HepG2 (cell line): ENCODE data around the gene ID4. TPM values are rescaled to one million over a fixed set of nuclear protein-coding genes. Genes with fewer than 3 reads are reported as not detected.

Source experiments
- ATAC-seq: fragments of 200-7000 bp; cut with Tn5 transposase; 3 replicates; pipeline ENCODE4 v1.9.1; 2020; ENCODE audit warnings: mild to moderate bottlenecking, moderate library complexity
- BruUV-seq: library from RNA; stranded (reverse); fragments of 400-500 nt; replicated peaks from 2 replicates; lab custom pipeline; 2021; lab: Mats Ljungman, UMichigan
- CTCF ChIA-PET: fragments of 300-600 bp; formaldehyde crosslinking; extraction: SDS; loops from one replicate; lab custom pipeline; 2021; ENCODE audit warnings: low total read pairs, inconsistent platforms, low intra/inter-chr PET ratio; lab: Yijun Ruan, JAX
- POLR2A ChIA-PET: fragments of 350-600 bp; sonication (Branson Sonifier 250); formaldehyde crosslinking; loops from one replicate; lab custom pipeline; 2020; ENCODE audit warnings: antibody characterized with exemption, inconsistent platforms; lab: Yijun Ruan, JAX
- DNase-seq: peaks from one replicate; pipeline ENCODE4 v3.0.0-alpha.2; 2015; ENCODE audit warnings: low spot score
- FAIRE-seq: peaks from 3 replicates; lab custom pipeline; 2011; peaks lifted over from hg19 to GRCh38; lab: Jason Lieb, UNC
- H2AFZ ChIP-seq: one replicate; pipeline ENCODE4 v1.6.1; 2011; ENCODE audit warnings: low read length, inconsistent platforms
- H3K27ac ChIP-seq: fragments of 300-600 bp; 3 replicates; pipeline ENCODE4 v1.8.0; 2011; ENCODE audit warnings: mixed run types, mild to moderate bottlenecking, mixed read lengths, low read length, inconsistent platforms; ENCODE audit not compliant: insufficient read depth; ENCODE audit errors: extremely low read length
- H3K27me3 ChIP-seq, 2 experiments: fragments of 200-600 bp in 1 of 2; 2 replicates in 1 of 2; 3 replicates in 1 of 2; pipeline versions ENCODE4 v1.6.0 to v1.8.0; 2011; ENCODE audit warnings: low read length in 2 of 2, mild to moderate bottlenecking in 2 of 2, moderate library complexity in 2 of 2, inconsistent platforms in 1 of 2; ENCODE audit not compliant: insufficient read depth in 2 of 2, control insufficient read depth in 1 of 2
- H3K36me3 ChIP-seq, 2 experiments: fragments of 200-600 bp in 1 of 2; replicated peaks in 1 of 2; 2 replicates in 1 of 2; 3 replicates in 1 of 2; pipeline versions ENCODE4 v1.5.1 to v1.8.0; 2011; ENCODE audit warnings: low read length in 2 of 2, inconsistent platforms in 1 of 2; ENCODE audit not compliant: insufficient read depth in 2 of 2, control insufficient read depth in 1 of 2
- H3K4me1 ChIP-seq: 2 replicates; pipeline ENCODE4 v1.5.1; 2012; ENCODE audit warnings: low read length, inconsistent platforms; ENCODE audit not compliant: insufficient read depth
- H3K4me2 ChIP-seq: 2 replicates; pipeline ENCODE4 v1.6.0; 2011; ENCODE audit warnings: low read depth, low read length, inconsistent platforms
- H3K4me3 ChIP-seq, 3 experiments: fragments of 200-600 bp in 1 of 3; sonication (generic), shearing (Covaris generic) in 1 of 3; replicated peaks in 1 of 3; 2 replicates each; pipeline ENCODE4 v1.5.1; 2011 to 2016; ENCODE audit warnings: low read length in 3 of 3, inconsistent platforms in 2 of 3, low read depth in 2 of 3, mild to moderate bottlenecking in 2 of 3, control low read depth in 1 of 3, mixed read lengths in 1 of 3; ENCODE audit not compliant: insufficient read depth in 1 of 3
- H3K79me2 ChIP-seq: one replicate; pipeline ENCODE4 v1.6.1; 2011; ENCODE audit warnings: low read length, inconsistent platforms; ENCODE audit not compliant: insufficient read depth
- H3K9ac ChIP-seq: 2 replicates; pipeline ENCODE4 v1.6.0; 2011; ENCODE audit warnings: mild to moderate bottlenecking, low read depth, low read length, inconsistent platforms; ENCODE audit not compliant: insufficient read depth
- H3K9me3 ChIP-seq: 2 replicates; pipeline ENCODE4 v1.5.1; 2012; ENCODE audit warnings: mild to moderate bottlenecking, low read length
- H4K20me1 ChIP-seq: 2 replicates; pipeline ENCODE4 v1.6.0; 2011; ENCODE audit warnings: inconsistent platforms, mild to moderate bottlenecking, low read length, moderate library complexity; ENCODE audit not compliant: insufficient read depth
- ATF2 ChIP-seq: sonication (generic); formaldehyde crosslinking; IDR thresholded peaks from 2 replicates; pipeline ENCODE4 v1.4.0; 2020; ENCODE audit warnings: missing genetic modification reagents
- CCDC6 ChIP-seq: sonication (generic); formaldehyde crosslinking; IDR thresholded peaks from 2 replicates; pipeline ENCODE4 v1.8.1; 2022; ENCODE audit warnings: mild to moderate bottlenecking, missing genetic modification reagents, moderate library complexity
- CREM ChIP-seq, 2 experiments: sonication (generic) in 1 of 2; formaldehyde crosslinking in 1 of 2; IDR thresholded peaks; 2 replicates each; pipeline versions ENCODE4 v1.4.0 to v1.6.1; 2016 to 2020; ENCODE audit warnings: antibody characterized with exemption in 1 of 2, mild to moderate bottlenecking in 1 of 2, missing genetic modification reagents in 1 of 2
- DBP ChIP-seq: sonication (generic); formaldehyde crosslinking; IDR thresholded peaks from 2 replicates; pipeline ENCODE4 v1.4.0; 2020; ENCODE audit warnings: missing genetic modification reagents; ENCODE audit errors: not compliant biosample characterization
- HNRNPLL ChIP-seq: fragments of 200-400 bp; formaldehyde crosslinking; IDR thresholded peaks from 2 replicates; pipeline ENCODE4 v1.6.1; 2017; ENCODE audit warnings: mild to moderate bottlenecking, low read depth, low read length; ENCODE audit not compliant: poor library complexity, severe bottlenecking
- KLF16 ChIP-seq, 2 experiments: sonication (generic) in 1 of 2; formaldehyde crosslinking in 1 of 2; IDR thresholded peaks; 2 replicates each; pipeline versions ENCODE4 v1.6.1 to v1.8.0; 2016 to 2023; ENCODE audit warnings: missing genetic modification reagents in 2 of 2, missing compliant biosample characterization in 1 of 2
- MTA3 ChIP-seq: sonication (generic); formaldehyde crosslinking; IDR thresholded peaks from 2 replicates; pipeline ENCODE4 v1.4.0; 2020; ENCODE audit warnings: missing genetic modification reagents
- NONO ChIP-seq, 2 experiments: fragments of 450-650 bp in 1 of 2; sonication (generic) in 1 of 2; formaldehyde crosslinking in 1 of 2; IDR thresholded peaks in 1 of 2; conservative IDR thresholded peaks in 1 of 2; 2 replicates each; pipeline versions ENCODE4 v1.6.1 to v1.8.0; 2017 to 2022; ENCODE audit warnings: mild to moderate bottlenecking in 1 of 2, missing genetic modification reagents in 1 of 2, moderate library complexity in 1 of 2
- TBX2 ChIP-seq: sonication (generic); formaldehyde crosslinking; IDR thresholded peaks from 2 replicates; pipeline ENCODE4 v1.5.0; 2020; ENCODE audit warnings: missing genetic modification reagents, mild to moderate bottlenecking, borderline replicate concordance
- TRAFD1 ChIP-seq: sonication (generic); formaldehyde crosslinking; IDR thresholded peaks from 2 replicates; pipeline ENCODE4 v1.5.1; 2020; ENCODE audit warnings: missing genetic modification reagents, mild to moderate bottlenecking, borderline replicate concordance
- ZHX2 ChIP-seq, 2 experiments: sonication (generic) in 1 of 2; formaldehyde crosslinking in 1 of 2; IDR thresholded peaks; 2 replicates each; pipeline versions ENCODE4 v1.6.1 to v1.9.0; 2014 to 2022; ENCODE audit warnings: antibody characterized with exemption in 1 of 2, borderline replicate concordance in 1 of 2, inconsistent platforms in 1 of 2, low read depth in 1 of 2, missing genetic modification reagents in 1 of 2
- ZNF12 ChIP-seq: sonication (generic); formaldehyde crosslinking; IDR thresholded peaks from 2 replicates; pipeline ENCODE4 v1.5.0; 2020; ENCODE audit warnings: missing genetic modification reagents
- ZNF446 ChIP-seq: sonication (generic); formaldehyde crosslinking; IDR thresholded peaks from 2 replicates; pipeline ENCODE4 v1.5.0; 2020; ENCODE audit warnings: mild to moderate bottlenecking, missing genetic modification reagents
- ZNF570 ChIP-seq: sonication (generic); formaldehyde crosslinking; IDR thresholded peaks from 2 replicates; pipeline ENCODE4 v1.4.0; 2020; ENCODE audit warnings: mild to moderate bottlenecking, missing genetic modification reagents, borderline replicate concordance
- WGBS: methylation state at CpG from one replicate; pipeline ENCODE4 v1.1.6; 2017; ENCODE audit warnings: low lambda C conversion rate; 5-methylcytosine and 5-hydroxymethylcytosine counted together
- in situ Hi-C: cut with HindIII; loops from 2 replicates; pipeline ENCODE4 v1.10.0; 2017; ENCODE audit warnings: low pct_unique_long_range_greater_than_20kb; ENCODE audit not compliant: extremely low pct_ligation_motif_present
- intact Hi-C: fragments of 100-400 bp; cut with micrococcal nuclease; formaldehyde crosslinking; loops from one replicate; pipeline ENCODE4 v1.10.0; 2022; ENCODE audit not compliant: unreplicated experiment
- polyA plus RNA-seq, 8 experiments: library from polyadenylated mRNA; depleted of rRNA in 3 of 8; stranded (reverse) in 7 of 8; unstranded in 1 of 8; fragments of >200 nt; fragmentation: Illumina TruSeq in 4 of 8; extraction: Trizol in 4 of 8; gene quantifications; 2 replicates each; pipeline versions ENCODE4 v1.2.1 to v1.2.3, GENCODE V29; 2011 to 2016; ENCODE audit warnings: low read depth in 4 of 8, missing spikeins in 1 of 8, mixed read lengths in 1 of 8; ENCODE audit not compliant: insufficient read depth in 1 of 8
- total RNA-seq, 5 experiments: library from RNA; depleted of rRNA; stranded (reverse); fragments of >200 nt; fragmentation: Illumina TruSeq; extraction: Trizol; gene quantifications; 2 replicates each; pipeline ENCODE4 v1.2.3, GENCODE V29; 2016; ENCODE audit warnings: low read depth in 1 of 5

The ID4 gene
- total and polyA plus RNA-seq, 2 of the 13 experiments (the other 11 are each of a cell fraction or from before 2014, with no cell fraction given), result 0.20 to 0.44 TPM

- POLR2A ChIA-PET, result no interaction called here
- Histone ChIP-seq H3K79me2 (no peaks in the 10 kb centered on the region), H3K36me3 (no peaks in the 10 kb centered on the region), H3K4me1 (peaks cover 11% of the 10 kb centered on the region), H3K9ac (no peak overlapping the region), H4K20me1 (no peaks in the 10 kb centered on the region), H3K9me3 (peaks cover 7% of the 10 kb centered on the region; the same call in 1 of the 2 replicates), H3K27me3 (no peaks in the 10 kb centered on the region), H3K4me2 (no peak overlapping the region), H2AFZ (no peak overlapping the region), H3K4me3 (no peak overlapping the region), H3K27ac (no peak overlapping the region)
- DNase-seq (no peak), ATAC-seq (no peak), FAIRE-seq (no peak)
- BruUV-seq, result no TSS peak
- CTCF ChIA-PET, result no interaction called here
- WGBS, result 58% methylated on average over 1 of the region's 1 CpG
- intact Hi-C loops, result no loop called here
- in situ Hi-C loops, result no loop called here
- TF ChIP-seq ZNF446 (CRISPR knock-in tag) (no peak), ZNF570 (CRISPR knock-in tag) (no peak), MTA3 (CRISPR knock-in tag) (no peak), CCDC6 (CRISPR knock-in tag) (no peak), CREM (IDR thresholded peaks at IDR 0.05) (no peak), CREM (CRISPR knock-in tag; IDR thresholded peaks at IDR 0.05) (no peak), ZHX2 (IDR thresholded peaks at IDR 0.05; ENCODE audit: low read depth) (no peak), ZHX2 (CRISPR knock-in tag; IDR thresholded peaks at IDR 0.05; ENCODE audit: borderline replicate concordance) (no peak), DBP (CRISPR knock-in tag) (no peak), NONO (IDR thresholded peaks at IDR 0.05) (no peak), NONO (CRISPR knock-in tag; conservative IDR thresholded peaks at IDR 0.05) (no peak), ZNF12 (CRISPR knock-in tag) (no peak), ATF2 (no peak), HNRNPLL (no peak), TBX2 (CRISPR knock-in tag) (no peak), KLF16 (CRISPR knock-in tag; IDR thresholded peaks at IDR 0.05) (no peak), TRAFD1 (CRISPR knock-in tag) (no peak)
Observed at GRCh38 chr6:19798362-19798761, 38.8 kb upstream of the ID4 start.
